HEK293T (cell line): ENCODE data around the gene ALOX5.
"Not testable (repeated sequence)": the region's sequence is repeated elsewhere in the genome, so short reads cannot be mapped to it uniquely, and the experiment has no call there.

Source experiments
- CTCF ChIA-PET: fragments of 350-600 bp; formaldehyde crosslinking; extraction: SDS; loops from one replicate; lab custom pipeline; 2021; ENCODE audit warnings: antibody characterized with exemption, inconsistent platforms; lab: Yijun Ruan, JAX
- POLR2A ChIA-PET: fragments of 350-600 bp; formaldehyde crosslinking; extraction: SDS; loops from one replicate; lab custom pipeline; 2020; ENCODE audit warnings: antibody characterized with exemption, inconsistent platforms; lab: Yijun Ruan, JAX
- DNase-seq: peaks from one replicate; pipeline ENCODE4 v3.0.0; 2012; ENCODE audit warnings: mixed read lengths; ENCODE audit errors: extremely low spot score
- ARNT ChIP-seq: fragments of 450-650 bp; IDR thresholded peaks from 2 replicates; pipeline ENCODE4 v1.6.1; 2017; ENCODE audit warnings: mild to moderate bottlenecking
- BHLHE40 ChIP-seq: fragments of 450-650 bp; IDR thresholded peaks from 2 replicates; pipeline ENCODE4 v1.6.1; 2016; ENCODE audit warnings: mild to moderate bottlenecking, moderate library complexity, borderline replicate concordance
- CTBP1 ChIP-seq: fragments of 450-650 bp; IDR thresholded peaks from 2 replicates; pipeline ENCODE4 v1.6.1; 2016; ENCODE audit warnings: borderline replicate concordance
- ELF4 ChIP-seq: fragments of 450-650 bp; IDR thresholded peaks from 2 replicates; pipeline ENCODE4 v1.6.1; 2017; ENCODE audit warnings: antibody characterized with exemption
- FOXA1 ChIP-seq: fragments of 450-650 bp; IDR thresholded peaks from 2 replicates; pipeline ENCODE4 v1.6.1; 2016; ENCODE audit warnings: mild to moderate bottlenecking
- FOXK2 ChIP-seq: fragments of 450-650 bp; IDR thresholded peaks from 2 replicates; pipeline ENCODE4 v1.6.1; 2016; ENCODE audit warnings: mild to moderate bottlenecking
- FOXM1 ChIP-seq: fragments of 450-650 bp; IDR thresholded peaks from 2 replicates; pipeline ENCODE4 v1.6.1; 2017; ENCODE audit warnings: mild to moderate bottlenecking, borderline replicate concordance
- HDGF ChIP-seq: fragments of 450-650 bp; IDR thresholded peaks from 2 replicates; pipeline ENCODE4 v1.6.1; 2017; ENCODE audit warnings: antibody characterized with exemption, borderline replicate concordance
- L3MBTL2 ChIP-seq: fragments of 450-650 bp; conservative IDR thresholded peaks from 2 replicates; pipeline ENCODE4 v1.6.1; 2016; ENCODE audit warnings: mild to moderate bottlenecking
- LEF1 ChIP-seq: fragments of 450-650 bp; IDR thresholded peaks from 2 replicates; pipeline ENCODE4 v1.6.1; 2017; ENCODE audit warnings: mild to moderate bottlenecking, borderline replicate concordance
- NFRKB ChIP-seq: fragments of 450-650 bp; IDR thresholded peaks from 2 replicates; pipeline ENCODE4 v1.6.1; 2016; ENCODE audit warnings: mild to moderate bottlenecking, moderate library complexity
- PKNOX1 ChIP-seq: fragments of 450-650 bp; IDR thresholded peaks from 2 replicates; pipeline ENCODE4 v1.6.1; 2016
- SP1 ChIP-seq: fragments of 450-650 bp; IDR thresholded peaks from 2 replicates; pipeline ENCODE4 v1.6.1; 2017
- SUZ12 ChIP-seq: fragments of 450-650 bp; IDR thresholded peaks from 2 replicates; pipeline ENCODE4 v1.6.1; 2016; ENCODE audit warnings: mild to moderate bottlenecking
- TARDBP ChIP-seq: fragments of 450-650 bp; IDR thresholded peaks from 2 replicates; pipeline ENCODE4 v1.6.1; 2016
- ZNF384 ChIP-seq: fragments of 450-650 bp; IDR thresholded peaks from 2 replicates; pipeline ENCODE4 v1.6.1; 2016

The ALOX5 gene

GRCh38 chr10:45407542-45407941 lies 33.5 kb downstream of the ALOX5 start:
- ChIA-PET POLR2A (no interaction called here), CTCF (no interaction called here)
- TF ChIP-seq L3MBTL2 (no peak), NFRKB (no peak)
- DNase-seq = no peak

- DNase-seq = no peak
- POLR2A ChIA-PET = no interaction called here
- no peak for TF ChIP-seq HDGF
- TF ChIP-seq TARDBP = no peak
- no peak for TF ChIP-seq FOXA1
- TF ChIP-seq FOXK2 = no peak
- no peak for TF ChIP-seq BHLHE40
- no peak for TF ChIP-seq SP1
- TF ChIP-seq NFRKB = no peak
- TF ChIP-seq ZNF384 = no peak
- no peak for TF ChIP-seq SUZ12
- TF ChIP-seq PKNOX1 = no peak
- TF ChIP-seq FOXM1 = no peak
- TF ChIP-seq L3MBTL2 = no peak
- no peak for TF ChIP-seq LEF1
- TF ChIP-seq CTBP1 = no peak
- TF ChIP-seq ELF4 = no peak
- no peak for TF ChIP-seq ARNT
- CTCF ChIA-PET = no interaction called here
These were observed 34.7 kb downstream of the ALOX5 start for GRCh38 chr10:45408421-45409319.

GRCh38 chr10:45409347-45409746 lies 35.3 kb downstream of the ALOX5 start:
- DNase-seq, CTCF ChIA-PET, POLR2A ChIA-PET: not testable (repeated sequence)

GRCh38 chr10:45409782-45410181 lies 35.8 kb downstream of the ALOX5 start:
- CTCF ChIA-PET = no interaction called here
- POLR2A ChIA-PET = no interaction called here
- TF ChIP-seq FOXM1 = no peak
- no peak for TF ChIP-seq CTBP1
- no peak for TF ChIP-seq SP1
- TF ChIP-seq ARNT = no peak
- no peak for TF ChIP-seq FOXK2
- TF ChIP-seq NFRKB = no peak
- TF ChIP-seq ELF4 = no peak
- DNase-seq = no peak

- ChIA-PET POLR2A (no interaction called here), CTCF (no interaction called here)
- no peak for DNase-seq
- TF ChIP-seq ARNT (no peak), PKNOX1 (no peak), ZNF384 (no peak), FOXK2 (no peak), NFRKB (no peak), BHLHE40 (no peak), TARDBP (no peak), ELF4 (no peak), FOXM1 (no peak), L3MBTL2 (no peak)
These were observed 36.4 kb downstream of the ALOX5 start for GRCh38 chr10:45410489-45410806.

GRCh38 chr10:45410807-45411606 lies 37.0 kb downstream of the ALOX5 start:
- TF ChIP-seq NFRKB (no peak), SP1 (no peak), SUZ12 (no peak), LEF1 (no peak), TARDBP (no peak), BHLHE40 (no peak), ZNF384 (no peak), L3MBTL2 (no peak), ARNT (no peak), FOXA1 (no peak), ELF4 (no peak)
- POLR2A ChIA-PET = no interaction called here
- CTCF ChIA-PET = no interaction called here
- DNase-seq = no peak

- ChIA-PET POLR2A (no interaction called here), CTCF (no interaction called here)
- TF ChIP-seq FOXA1 (no peak), PKNOX1 (no peak), ARNT (no peak), L3MBTL2 (no peak), CTBP1 (no peak), SP1 (no peak)
- DNase-seq = no peak
These were observed 37.6 kb downstream of the ALOX5 start for GRCh38 chr10:45411607-45411940.

GRCh38 chr10:45415062-45415461 lies 41.0 kb downstream of the ALOX5 start:
- POLR2A ChIA-PET, DNase-seq, CTCF ChIA-PET: not testable (repeated sequence)
